MM.1S (cell line): ENCODE results near the gene KCNQ1.

ENCODE experiments used
- EZH2 ChIP-seq: fragments of 300-600 bp; sonication (generic); optimal IDR thresholded peaks from 2 replicates; pipeline ENCODE3; 2017; ENCODE audit warnings: low read depth, mild to moderate bottlenecking, antibody characterized with exemption, low read length, mixed read lengths
- TF ChIP-seq, protein P1 (sequence below): fragments of 300-600 bp; sonication (generic); IDR thresholded peaks from 2 replicates; pipeline ENCODE4 v1.5.1; 2016; ENCODE audit warnings: antibody characterized with exemption, low read length, mixed read lengths

DNA sequence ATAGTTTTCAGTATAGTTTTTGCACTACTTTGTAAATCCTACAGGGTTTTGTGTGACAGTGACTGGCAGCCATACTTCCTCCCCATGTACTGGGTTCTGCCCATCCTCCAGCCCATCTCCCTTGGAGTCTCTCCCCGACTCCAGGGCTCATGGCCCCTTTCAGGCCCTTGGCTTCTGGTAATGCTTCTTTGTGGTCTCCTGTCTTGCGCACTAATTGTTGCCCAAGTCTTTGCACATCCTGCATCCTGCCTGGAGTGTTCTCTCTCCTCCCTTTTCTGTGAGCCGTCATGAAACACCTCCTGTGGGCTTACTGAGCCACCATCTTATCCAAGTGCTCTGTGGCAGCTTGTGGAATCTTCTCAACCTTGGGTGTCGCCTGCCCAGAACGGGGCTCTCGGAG is 266.4 kb downstream of the KCNQ1 start:
- no peak for TF ChIP-seq EZH2
- TF ChIP-seq, protein P1, sequence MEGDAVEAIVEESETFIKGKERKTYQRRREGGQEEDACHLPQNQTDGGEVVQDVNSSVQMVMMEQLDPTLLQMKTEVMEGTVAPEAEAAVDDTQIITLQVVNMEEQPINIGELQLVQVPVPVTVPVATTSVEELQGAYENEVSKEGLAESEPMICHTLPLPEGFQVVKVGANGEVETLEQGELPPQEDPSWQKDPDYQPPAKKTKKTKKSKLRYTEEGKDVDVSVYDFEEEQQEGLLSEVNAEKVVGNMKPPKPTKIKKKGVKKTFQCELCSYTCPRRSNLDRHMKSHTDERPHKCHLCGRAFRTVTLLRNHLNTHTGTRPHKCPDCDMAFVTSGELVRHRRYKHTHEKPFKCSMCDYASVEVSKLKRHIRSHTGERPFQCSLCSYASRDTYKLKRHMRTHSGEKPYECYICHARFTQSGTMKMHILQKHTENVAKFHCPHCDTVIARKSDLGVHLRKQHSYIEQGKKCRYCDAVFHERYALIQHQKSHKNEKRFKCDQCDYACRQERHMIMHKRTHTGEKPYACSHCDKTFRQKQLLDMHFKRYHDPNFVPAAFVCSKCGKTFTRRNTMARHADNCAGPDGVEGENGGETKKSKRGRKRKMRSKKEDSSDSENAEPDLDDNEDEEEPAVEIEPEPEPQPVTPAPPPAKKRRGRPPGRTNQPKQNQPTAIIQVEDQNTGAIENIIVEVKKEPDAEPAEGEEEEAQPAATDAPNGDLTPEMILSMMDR: no peak
